Ramos (cell line): ENCODE data around the gene MUC15.
"Not testable (repeated sequence)": the region's sequence is repeated elsewhere in the genome, so short reads cannot be mapped to it uniquely, and the experiment has no call there.

ENCODE experiments used
- in situ Hi-C: fragments of 300-500 bp; cut with MboI; formaldehyde crosslinking; loops from one replicate; pipeline ENCODE4 v1.14.3; 2022; ENCODE audit warnings: low sequenced_read_pairs; ENCODE audit not compliant: unreplicated experiment

MUC15 gene, protein sequence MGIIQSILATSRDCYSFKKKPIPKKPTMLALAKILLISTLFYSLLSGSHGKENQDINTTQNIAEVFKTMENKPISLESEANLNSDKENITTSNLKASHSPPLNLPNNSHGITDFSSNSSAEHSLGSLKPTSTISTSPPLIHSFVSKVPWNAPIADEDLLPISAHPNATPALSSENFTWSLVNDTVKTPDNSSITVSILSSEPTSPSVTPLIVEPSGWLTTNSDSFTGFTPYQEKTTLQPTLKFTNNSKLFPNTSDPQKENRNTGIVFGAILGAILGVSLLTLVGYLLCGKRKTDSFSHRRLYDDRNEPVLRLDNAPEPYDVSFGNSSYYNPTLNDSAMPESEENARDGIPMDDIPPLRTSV

GRCh38 chr11:26571861-26572654, at the start of gene MUC15:
MUC15 (minus strand) TSS chr11:26572263; CDS start chr11:26567094, 5,169 bp downstream.
- in situ Hi-C loops: no loop called here

GRCh38 chr11:26621132-26621531, 49.1 kb upstream of the MUC15 start:
- in situ Hi-C loops: no loop called here

- in situ Hi-C loops: no loop called here
Measured at GRCh38 chr11:26620282-26621045, 48.4 kb upstream of the MUC15 start.

DNA sequence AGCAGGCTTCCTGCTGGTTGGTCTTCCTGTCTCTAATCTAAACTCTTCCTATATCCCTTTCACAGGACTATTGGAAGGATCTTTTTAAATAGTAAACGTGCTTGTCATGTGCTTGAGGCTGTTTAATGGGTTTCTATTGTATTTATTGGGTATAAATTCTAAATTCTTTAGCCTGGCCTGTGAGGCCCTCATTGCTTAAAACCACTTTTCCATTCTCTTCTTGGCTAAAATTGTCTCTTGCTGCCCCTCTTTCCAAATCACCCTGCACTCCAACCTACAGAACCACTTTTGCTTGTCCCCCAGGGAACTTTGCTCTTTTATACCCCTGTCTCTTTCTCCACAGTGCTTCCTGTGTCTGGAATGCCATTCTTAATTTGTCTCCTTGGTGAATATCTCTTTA, 46.4 kb upstream of the MUC15 start:
- in situ Hi-C loops: no loop called here

- in situ Hi-C loops: no loop called here
Measured at GRCh38 chr11:26613759-26614158, 41.7 kb upstream of the MUC15 start.

DNA sequence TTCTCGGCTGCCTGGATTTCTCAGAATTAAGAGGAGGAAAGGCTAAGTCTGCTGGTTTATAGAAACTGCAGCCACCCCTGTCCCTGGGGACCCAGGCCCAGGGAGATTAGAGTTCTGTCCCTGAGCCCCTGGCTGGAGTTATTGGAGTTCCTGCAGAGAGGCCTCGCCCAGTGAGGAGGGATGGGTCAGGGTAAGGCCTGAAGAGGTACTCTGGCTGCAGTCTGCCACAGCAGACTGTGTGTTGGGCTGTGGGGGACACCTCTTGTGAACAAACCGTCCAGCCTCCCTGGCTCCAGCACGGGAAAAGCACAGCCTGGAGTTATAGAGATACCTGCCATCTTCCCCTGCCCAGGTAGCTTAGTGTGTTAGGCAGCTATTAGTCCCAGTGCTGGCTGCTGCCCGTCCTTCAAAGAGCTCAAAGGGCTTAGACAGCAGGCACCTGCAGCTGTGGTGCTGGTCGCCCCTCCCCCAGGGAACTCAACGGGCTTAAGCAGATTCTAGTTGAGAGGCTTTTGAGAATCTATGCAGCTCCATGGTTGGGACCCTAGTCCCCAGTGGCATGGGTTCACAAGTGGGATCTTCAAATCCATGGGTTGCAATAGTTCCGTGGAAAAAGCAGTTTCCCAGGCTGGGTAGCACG, 36.6 kb upstream of the MUC15 start:
- in situ Hi-C loops: no loop called here

GRCh38 chr11:26607725-26608506, 35.9 kb upstream of the MUC15 start:
- in situ Hi-C loops: no loop called here

GRCh38 chr11:26599876-26600434, 27.9 kb upstream of the MUC15 start:
- in situ Hi-C loops: no loop called here

- in situ Hi-C loops: no loop called here
Measured at GRCh38 chr11:26599425-26599824, 27.4 kb upstream of the MUC15 start.

DNA sequence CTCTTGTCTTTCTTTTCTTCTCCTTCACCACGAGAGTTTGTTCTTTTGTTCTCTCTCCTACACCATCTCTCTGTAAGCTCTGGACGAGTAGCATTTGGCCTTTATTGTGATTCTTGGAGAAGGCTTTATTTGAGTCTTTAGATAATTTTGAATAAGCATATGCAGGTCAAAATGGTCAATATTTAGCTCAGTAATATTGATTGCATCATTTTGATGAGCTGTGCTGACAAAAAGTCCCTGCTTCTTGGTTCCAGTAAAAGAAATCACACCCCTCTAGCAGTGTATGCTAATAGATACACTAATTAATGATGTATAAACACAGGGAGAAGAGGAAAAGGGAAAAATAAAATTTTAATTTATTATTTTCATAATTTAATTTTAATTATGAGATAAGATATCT, 25.8 kb upstream of the MUC15 start:
- in situ Hi-C loops: no loop called here

GRCh38 chr11:26597049-26597689, 25.1 kb upstream of the MUC15 start:
- in situ Hi-C loops: not testable (repeated sequence)

DNA sequence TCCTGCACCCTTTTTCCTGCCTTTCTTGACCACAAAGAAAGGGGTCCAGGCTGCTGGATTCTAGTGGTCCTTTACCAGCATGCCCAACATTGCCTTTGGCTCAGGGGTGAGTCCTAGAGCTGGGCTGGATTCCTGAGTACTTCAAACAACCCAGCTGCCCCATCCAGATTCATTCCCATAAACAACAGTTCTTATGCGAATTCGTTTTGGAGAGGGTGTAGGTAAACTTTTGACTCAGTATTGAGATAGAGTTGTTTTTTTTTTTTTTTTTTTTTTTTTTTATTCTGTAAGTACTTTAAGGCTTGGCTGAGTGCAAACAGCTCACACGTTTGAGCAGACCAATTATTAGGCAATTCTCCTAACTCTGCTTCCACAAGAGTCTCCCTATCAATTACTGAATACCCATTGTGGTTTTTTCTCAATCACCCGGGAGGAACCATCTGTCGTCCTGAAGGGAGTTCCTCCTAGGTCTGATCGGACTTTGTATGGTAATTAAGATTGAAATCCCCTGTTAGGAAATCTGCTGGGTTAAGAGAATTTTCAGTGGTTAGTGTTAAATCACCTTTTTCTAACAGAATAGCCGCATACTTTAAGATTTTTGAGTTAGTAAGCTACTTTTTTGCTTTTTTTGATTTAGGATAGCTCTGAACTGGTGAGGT, 23.3 kb upstream of the MUC15 start:
- in situ Hi-C loops: not testable (repeated sequence)

DNA sequence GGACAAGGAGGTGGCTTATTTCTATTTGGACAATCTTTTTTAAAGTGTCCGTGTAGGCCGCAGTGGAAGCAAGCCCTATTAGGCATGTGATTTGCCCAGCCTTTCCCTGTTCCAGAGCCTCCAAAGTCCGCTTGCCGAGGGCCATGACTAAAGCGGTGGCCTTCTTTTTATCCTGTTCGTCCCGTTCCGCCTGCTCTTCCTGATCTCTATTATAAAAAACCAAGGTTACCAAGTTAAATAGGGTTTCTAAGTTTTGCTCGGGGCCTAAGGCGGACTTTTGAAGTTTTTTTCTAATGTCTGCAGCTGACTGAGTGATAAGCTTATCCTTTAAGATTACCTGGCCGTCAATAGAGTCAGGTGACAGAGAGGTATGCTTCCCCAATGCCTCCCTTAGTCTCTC, 21.6 kb upstream of the MUC15 start:
- in situ Hi-C loops: no loop called here

GRCh38 chr11:26587073-26587472, 15.0 kb upstream of the MUC15 start:
- in situ Hi-C loops: no loop called here

DNA sequence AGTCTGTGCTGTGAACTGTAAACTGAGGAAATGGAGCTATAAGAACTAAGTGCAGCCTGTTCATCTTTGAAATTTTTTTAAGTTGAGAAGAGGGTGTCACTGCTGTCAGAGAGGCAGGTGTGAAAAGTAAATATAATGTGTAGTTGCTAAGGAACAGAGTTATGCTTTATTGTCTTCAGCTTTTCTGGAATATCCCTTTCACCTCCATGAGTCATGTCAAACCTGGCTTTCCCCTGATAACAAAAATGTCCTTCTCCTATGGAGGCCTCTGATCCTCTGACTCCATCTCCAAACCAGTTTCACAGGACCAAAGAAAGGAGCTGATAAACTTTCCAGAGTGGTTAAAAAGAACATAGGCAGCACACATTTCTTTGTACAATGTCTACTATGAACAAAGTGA, 12.8 kb upstream of the MUC15 start:
- in situ Hi-C loops: no loop called here

- in situ Hi-C loops: no loop called here
Measured at GRCh38 chr11:26583550-26583949, 11.5 kb upstream of the MUC15 start.

DNA sequence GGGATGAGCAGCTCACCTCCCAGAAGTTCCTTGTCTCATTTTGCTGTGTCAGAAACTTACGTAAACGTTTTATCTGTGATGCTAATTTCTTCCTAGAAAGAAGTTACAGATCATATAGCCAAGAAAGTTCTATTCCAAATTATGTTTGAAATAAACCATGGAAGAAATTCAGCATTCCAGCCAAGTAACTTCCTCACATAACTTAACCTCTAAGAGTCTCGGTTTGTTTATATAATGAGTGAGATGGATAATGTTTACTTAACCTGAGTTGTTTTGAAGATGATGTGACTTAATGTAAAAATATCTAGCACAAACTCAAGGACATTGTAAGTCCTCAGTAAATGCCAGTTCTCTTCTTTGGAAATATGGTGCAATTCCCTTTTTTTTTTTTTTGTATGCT, 8.9 kb upstream of the MUC15 start:
- in situ Hi-C loops: no loop called here

DNA sequence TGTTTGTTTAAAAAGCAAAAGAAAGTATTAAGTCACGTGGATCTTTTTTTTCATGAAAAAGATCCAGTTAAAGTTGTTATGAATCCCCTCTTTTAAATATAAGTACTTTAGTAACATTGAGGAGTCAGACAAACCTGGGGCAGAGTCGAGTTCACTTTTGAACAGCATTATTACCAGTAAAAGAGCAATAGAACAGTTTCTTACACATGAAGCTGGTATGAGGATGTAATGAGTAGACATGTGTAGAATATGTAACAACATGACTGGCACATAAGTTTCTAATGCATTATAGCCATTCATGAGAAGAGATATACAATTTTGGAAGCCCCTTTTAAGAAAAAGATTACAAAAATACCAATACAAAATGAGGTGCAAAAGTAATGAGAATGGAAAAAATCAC, 7.6 kb upstream of the MUC15 start:
- in situ Hi-C loops: no loop called here
